Measurements from ENCODE around the gene SRRM4. TPM values are rescaled to one million over a fixed set of nuclear protein-coding genes. Genes with fewer than 3 reads are reported as not detected.

The SRRM4 gene
- total and polyA plus RNA-seq, 10 donors, result under 0.01 TPM; not detected in 8

DNA sequence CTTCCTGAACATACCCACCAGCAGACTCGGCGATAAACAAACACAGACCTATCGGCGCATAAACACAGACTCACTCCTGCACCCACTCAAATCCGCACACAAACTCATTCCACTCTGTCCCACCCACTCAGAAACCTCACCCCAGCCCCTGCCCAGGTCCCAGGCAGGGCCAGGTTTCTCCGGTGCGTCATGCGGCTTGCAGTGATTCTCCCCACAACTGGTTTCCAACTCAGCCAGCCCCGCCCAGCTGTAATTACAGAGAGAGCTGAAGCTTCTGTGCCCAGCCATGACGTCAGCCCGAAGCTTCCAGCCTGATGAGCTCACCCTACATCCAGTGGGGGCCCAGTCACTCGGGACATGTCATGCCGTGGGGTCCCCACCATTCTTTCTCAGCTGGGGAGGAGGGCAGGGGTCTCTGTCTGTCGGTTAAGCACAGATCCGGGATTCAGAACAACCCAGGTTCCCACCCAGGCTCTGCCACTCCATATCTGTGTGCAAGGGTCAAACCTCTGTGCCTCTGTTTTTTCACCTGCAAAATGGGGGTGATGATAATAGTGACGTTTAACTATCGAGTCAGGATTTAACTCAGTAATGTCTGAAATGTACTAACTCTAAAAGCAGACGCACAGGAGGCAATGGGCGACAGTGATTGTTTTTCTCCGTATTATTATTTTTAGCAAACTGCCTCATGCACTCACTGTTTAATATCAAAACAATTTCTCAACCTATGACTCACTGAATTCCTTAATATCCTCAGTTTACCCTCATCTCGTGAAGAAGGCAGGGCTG is 195.1 kb downstream of the SRRM4 start:
- H3K9me3 ChIP-seq, result no peaks in the 10 kb centered on the region
- intact Hi-C loops (cut with DNase I; ENCODE audit: low total_unique reads), result no loop called here
- peaks cover 0 to 4% (median 0%) of the 10 kb centered on the region in 6 donors for H3K4me1 ChIP-seq
- H3K4me3 ChIP-seq, result peak overlapping the region in 2 of 8 donors; percentile 6
- 52 to 66% (median 56%) methylated on average over 19 to 21 of the region's 21 CpGs for WGBS, 5 donors
- peak overlapping the region in 1 of 8 donors; percentile 10 for H3K27ac ChIP-seq
- DNase-seq, result no peak
- peaks cover 0 to 37% (median 0%) of the 10 kb centered on the region in 7 donors for H3K27me3 ChIP-seq (replicated peaks in 1 of 7)
- H3K36me3 ChIP-seq, result no peaks in the 10 kb centered on the region
- no peak for TF ChIP-seq POLR2A (IDR thresholded peaks at IDR 0.05)
- peak in 1 of 3 donors; percentile 53 for TF ChIP-seq POLR2AphosphoS5 (IDR thresholded peaks at IDR 0.05)
- TF ChIP-seq CTCF (IDR thresholded peaks at IDR 0.05 in 8 of 11, conservative IDR thresholded peaks at IDR 0.05 in 3 of 11), result no peak

GRCh38 chr12:119177056-119177325 is 195.7 kb downstream of the SRRM4 start:
- H3K36me3 ChIP-seq, result no peaks in the 10 kb centered on the region
- peaks cover 0 to 6% (median 0%) of the 10 kb centered on the region in 6 donors for H3K4me1 ChIP-seq
- DNase-seq, result no peak
- H3K27me3 ChIP-seq (replicated peaks in 1 of 7), result peaks cover 0 to 37% (median 0%) of the 10 kb centered on the region in 7 donors
- TF ChIP-seq POLR2A (IDR thresholded peaks at IDR 0.05), result no peak
- TF ChIP-seq POLR2AphosphoS5 (IDR thresholded peaks at IDR 0.05), result no peak
- no peak for TF ChIP-seq CTCF (IDR thresholded peaks at IDR 0.05 in 8 of 11, conservative IDR thresholded peaks at IDR 0.05 in 3 of 11)
- H3K27ac ChIP-seq, result no peak overlapping the region
- intact Hi-C loops (cut with DNase I; ENCODE audit: low total_unique reads), result no loop called here
- 88 to 93% (median 89%) methylated on average over 4 of the region's 4 CpGs for WGBS, 5 donors
- H3K4me3 ChIP-seq, result no peak overlapping the region
- H3K9me3 ChIP-seq, result no peaks in the 10 kb centered on the region

GRCh38 chr12:119177724-119178380 is 196.5 kb downstream of the SRRM4 start:
- no peaks in the 10 kb centered on the region for H3K36me3 ChIP-seq
- TF ChIP-seq POLR2AphosphoS5 (IDR thresholded peaks at IDR 0.05), result no peak
- TF ChIP-seq POLR2A (IDR thresholded peaks at IDR 0.05), result no peak
- TF ChIP-seq CTCF (IDR thresholded peaks at IDR 0.05 in 8 of 11, conservative IDR thresholded peaks at IDR 0.05 in 3 of 11), result no peak
- no peak for DNase-seq
- H3K27ac ChIP-seq, result peak overlapping the region in 6 of 8 donors; percentile 76 to 85 (median 81)
- peaks cover 0 to 37% (median 0%) of the 10 kb centered on the region in 7 donors for H3K27me3 ChIP-seq (replicated peaks in 1 of 7)
- intact Hi-C loops (cut with DNase I; ENCODE audit: low total_unique reads), result no loop called here
- WGBS, 5 donors, result 88 to 92% (median 91%) methylated on average over 15 of the region's 15 CpGs
- H3K9me3 ChIP-seq, result no peaks in the 10 kb centered on the region
- no peak overlapping the region for H3K4me3 ChIP-seq
- peaks cover 0 to 14% (median 0%) of the 10 kb centered on the region in 6 donors for H3K4me1 ChIP-seq
